ENCODE results near the gene PLA2G4E. TPM values are rescaled to one million over a fixed set of nuclear protein-coding genes. Genes with fewer than 3 reads are reported as not detected.

Gene PLA2G4E
- total RNA-seq, 1 experiment from 2014 or later, result 1.8 TPM

GRCh38 chr15:41981371-41982132 lies 39.3 kb downstream of the PLA2G4E start:
- Mint-ChIP-seq H3K4me3 (ENCODE audit: unreplicated experiment) (no peak overlapping the region), H3K9me3 (ENCODE audit: unreplicated experiment) (no peaks in the 10 kb centered on the region), H3K27ac (ENCODE audit: unreplicated experiment) (peak overlapping the region; percentile 88), H3K36me3 (ENCODE audit: insufficient read depth, unreplicated experiment) (no peaks in the 10 kb centered on the region), H3K4me1 (ENCODE audit: low read depth, unreplicated experiment) (peaks cover 31% of the 10 kb centered on the region), H3K27me3 (ENCODE audit: insufficient read depth, unreplicated experiment) (no peaks in the 10 kb centered on the region)
- BruUV-seq (replicated peaks), result no TSS peak
- peaks cover 46% of the 10 kb centered on the region for H3K4me1 ChIP-seq
- intact Hi-C loops (cut with micrococcal nuclease; ENCODE audit: unreplicated experiment), result no loop called here
- H3K27me3 ChIP-seq (replicated peaks; ENCODE audit: control insufficient read depth, insufficient read depth, low read length), result no peaks in the 10 kb centered on the region
- POLR2A ChIA-PET, result no interaction called here
- CTCF ChIA-PET, result no interaction called here
- no peak for DNase-seq
- no peak overlapping the region for H3K4me3 ChIP-seq (ENCODE audit: low read depth, low read length)
- TF ChIP-seq, protein P1, sequence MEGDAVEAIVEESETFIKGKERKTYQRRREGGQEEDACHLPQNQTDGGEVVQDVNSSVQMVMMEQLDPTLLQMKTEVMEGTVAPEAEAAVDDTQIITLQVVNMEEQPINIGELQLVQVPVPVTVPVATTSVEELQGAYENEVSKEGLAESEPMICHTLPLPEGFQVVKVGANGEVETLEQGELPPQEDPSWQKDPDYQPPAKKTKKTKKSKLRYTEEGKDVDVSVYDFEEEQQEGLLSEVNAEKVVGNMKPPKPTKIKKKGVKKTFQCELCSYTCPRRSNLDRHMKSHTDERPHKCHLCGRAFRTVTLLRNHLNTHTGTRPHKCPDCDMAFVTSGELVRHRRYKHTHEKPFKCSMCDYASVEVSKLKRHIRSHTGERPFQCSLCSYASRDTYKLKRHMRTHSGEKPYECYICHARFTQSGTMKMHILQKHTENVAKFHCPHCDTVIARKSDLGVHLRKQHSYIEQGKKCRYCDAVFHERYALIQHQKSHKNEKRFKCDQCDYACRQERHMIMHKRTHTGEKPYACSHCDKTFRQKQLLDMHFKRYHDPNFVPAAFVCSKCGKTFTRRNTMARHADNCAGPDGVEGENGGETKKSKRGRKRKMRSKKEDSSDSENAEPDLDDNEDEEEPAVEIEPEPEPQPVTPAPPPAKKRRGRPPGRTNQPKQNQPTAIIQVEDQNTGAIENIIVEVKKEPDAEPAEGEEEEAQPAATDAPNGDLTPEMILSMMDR (IDR thresholded peaks at IDR 0.05; ENCODE audit: insufficient read depth in 1 of 2, low read depth in 1 of 2, low read length in 1 of 2, severe bottlenecking in 1 of 2, unreplicated experiment in 1 of 2), result no peak
- H3K9me3 ChIP-seq, result no peaks in the 10 kb centered on the region
- H3K36me3 ChIP-seq (ENCODE audit: control insufficient read depth, insufficient read depth, low read length), result no peaks in the 10 kb centered on the region

DNA sequence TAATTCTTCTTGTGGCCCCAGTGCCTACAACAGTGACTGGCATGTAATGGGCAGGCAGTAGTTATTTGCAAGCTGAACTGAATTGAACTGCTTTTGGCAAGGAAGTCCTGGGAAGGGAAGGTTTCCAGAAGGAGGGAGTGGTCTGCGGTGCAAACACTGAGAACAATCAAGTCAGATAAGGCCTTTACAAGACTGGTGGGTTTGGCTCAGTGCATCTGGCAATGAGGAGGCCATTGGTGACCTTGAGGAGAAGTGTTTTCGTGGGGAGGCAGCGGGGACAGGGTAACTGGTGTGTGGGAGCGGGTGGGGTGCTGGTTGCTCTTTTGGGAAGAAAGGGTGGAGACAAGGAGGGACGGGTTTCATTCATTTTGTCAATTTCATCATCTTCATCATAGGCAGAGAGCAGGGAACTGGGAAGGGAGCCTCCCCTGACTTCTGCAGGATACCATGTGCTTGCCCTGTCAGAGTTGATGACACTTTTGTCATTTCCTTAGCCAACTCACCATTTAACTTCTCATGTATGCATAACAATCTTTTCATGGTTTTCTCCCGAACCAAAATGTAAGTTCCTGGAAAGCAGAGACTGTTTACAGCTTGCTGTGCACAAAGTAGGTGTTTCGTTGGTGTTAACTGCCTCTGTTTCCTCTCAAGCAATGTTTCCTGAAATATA lies 40.1 kb downstream of the PLA2G4E start:
- Histone ChIP-seq H3K27me3 (replicated peaks; ENCODE audit: control insufficient read depth, insufficient read depth, low read length) (no peaks in the 10 kb centered on the region), H3K4me3 (ENCODE audit: low read depth, low read length) (no peak overlapping the region), H3K36me3 (ENCODE audit: control insufficient read depth, insufficient read depth, low read length) (no peaks in the 10 kb centered on the region), H3K9me3 (no peaks in the 10 kb centered on the region), H3K4me1 (peaks cover 46% of the 10 kb centered on the region)
- no TSS peak for BruUV-seq (replicated peaks)
- intact Hi-C loops (cut with micrococcal nuclease; ENCODE audit: unreplicated experiment), result loop anchor here (1.0 kb wide), 1 partner anchor 8 kb away; the partner anchor contains the start of gene EHD4
- Mint-ChIP-seq H3K27ac (ENCODE audit: unreplicated experiment) (peak overlapping the region; percentile 88), H3K36me3 (ENCODE audit: insufficient read depth, unreplicated experiment) (no peaks in the 10 kb centered on the region), H3K9me3 (ENCODE audit: unreplicated experiment) (no peaks in the 10 kb centered on the region), H3K4me1 (ENCODE audit: low read depth, unreplicated experiment) (peaks cover 31% of the 10 kb centered on the region), H3K4me3 (ENCODE audit: unreplicated experiment) (peak overlapping the region; percentile 29), H3K27me3 (ENCODE audit: insufficient read depth, unreplicated experiment) (no peaks in the 10 kb centered on the region)
- ChIA-PET POLR2A (interaction anchor here (1.4 kb wide), 1 partner anchor 77 kb away, joined by 8 read pairs; no protein-coding TSS in a partner anchor), CTCF (interaction anchor here (1.0 to 1.4 kb wide), 3 partner anchors 14 to 104 kb away, joined by 3 to 7 read pairs (median 4); no protein-coding TSS in a partner anchor)
- TF ChIP-seq, protein P1 (IDR thresholded peaks at IDR 0.05; ENCODE audit: insufficient read depth in 1 of 2, low read depth in 1 of 2, low read length in 1 of 2, severe bottlenecking in 1 of 2, unreplicated experiment in 1 of 2), result no peak
- DNase-seq, result no peak

DNA sequence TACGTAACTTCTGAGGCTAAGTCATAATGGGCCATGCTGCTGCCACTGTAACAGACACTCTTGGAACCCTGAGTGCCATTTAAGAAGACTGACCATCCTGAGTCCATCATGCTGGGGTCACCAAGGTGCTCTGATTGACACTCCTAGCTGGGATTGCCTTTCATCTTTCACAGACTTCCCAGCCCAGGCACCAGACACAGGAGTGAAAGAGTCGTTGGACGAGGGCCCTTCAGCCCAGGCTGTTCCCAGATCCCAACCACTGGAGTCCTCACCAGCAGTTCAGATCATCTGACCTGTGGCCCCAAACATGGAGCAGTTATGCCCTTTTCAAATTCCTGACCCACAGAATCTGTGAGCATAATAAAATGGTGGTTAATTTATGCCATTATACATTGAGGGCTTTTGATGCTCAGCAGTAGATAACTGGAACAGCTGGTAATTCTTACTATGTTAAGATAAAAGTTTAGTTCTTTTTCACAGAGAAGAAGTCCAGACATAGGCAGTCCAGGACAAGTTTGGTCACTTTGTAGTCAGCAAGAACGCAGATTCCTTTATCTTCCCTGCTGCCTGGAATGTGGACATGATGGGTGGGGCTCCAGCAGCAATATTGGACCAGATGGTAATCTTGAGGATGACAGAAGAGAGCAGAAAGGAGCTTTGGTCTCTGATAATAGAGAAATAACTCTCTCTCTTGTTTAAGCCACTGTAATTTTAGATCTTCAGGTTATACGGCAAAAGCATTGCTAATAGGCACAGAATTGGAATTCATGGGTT lies 41.2 kb downstream of the PLA2G4E start:
- H3K4me1 Mint-ChIP-seq (ENCODE audit: low read depth, unreplicated experiment), result peaks cover 31% of the 10 kb centered on the region
- CTCF ChIA-PET, result interaction anchor here (1.0 to 1.4 kb wide), 3 partner anchors 13 to 105 kb away, joined by 3 to 7 read pairs (median 4); no protein-coding TSS in a partner anchor
- BruUV-seq (replicated peaks), result TSS peak; percentile 85
- peak overlapping the region; percentile 88 for H3K27ac Mint-ChIP-seq (ENCODE audit: unreplicated experiment)
- Histone ChIP-seq H3K4me3 (ENCODE audit: low read depth, low read length) (no peak overlapping the region), H3K4me1 (peaks cover 46% of the 10 kb centered on the region), H3K36me3 (ENCODE audit: control insufficient read depth, insufficient read depth, low read length) (no peaks in the 10 kb centered on the region), H3K9me3 (no peaks in the 10 kb centered on the region), H3K27me3 (replicated peaks; ENCODE audit: control insufficient read depth, insufficient read depth, low read length) (no peaks in the 10 kb centered on the region)
- H3K27me3 Mint-ChIP-seq (ENCODE audit: insufficient read depth, unreplicated experiment), result no peaks in the 10 kb centered on the region
- intact Hi-C loops (cut with micrococcal nuclease; ENCODE audit: unreplicated experiment), result loop anchor here (1.0 kb wide), 1 partner anchor 7 kb away; the partner anchor contains the start of gene EHD4
- DNase-seq, result peak; percentile 72 to 77
- POLR2A ChIA-PET, result interaction anchor here (1.4 kb wide), 1 partner anchor 78 kb away, joined by 8 read pairs; no protein-coding TSS in a partner anchor
- TF ChIP-seq, protein P1 (IDR thresholded peaks at IDR 0.05; ENCODE audit: insufficient read depth in 1 of 2, low read depth in 1 of 2, low read length in 1 of 2, severe bottlenecking in 1 of 2, unreplicated experiment in 1 of 2), result no peak
- H3K9me3 Mint-ChIP-seq (ENCODE audit: unreplicated experiment), result no peaks in the 10 kb centered on the region
- H3K4me3 Mint-ChIP-seq (ENCODE audit: unreplicated experiment), result peak overlapping the region; percentile 29
- H3K36me3 Mint-ChIP-seq (ENCODE audit: insufficient read depth, unreplicated experiment), result no peaks in the 10 kb centered on the region

Data from Caco-2 (cell line).